HG03457 (cell line): ENCODE measurements around the gene CRCP.
"Not testable (repeated sequence)": the region's sequence is repeated elsewhere in the genome, so short reads cannot be mapped to it uniquely, and the experiment has no call there.

Source experiments
- ATAC-seq: cut with Tn5 transposase; IDR thresholded peaks from one replicate; pipeline ENCODE4 v1.9.1; 2021; ENCODE audit warnings: moderate number of reproducible peaks; ENCODE audit not compliant: unreplicated experiment

The CRCP gene

DNA sequence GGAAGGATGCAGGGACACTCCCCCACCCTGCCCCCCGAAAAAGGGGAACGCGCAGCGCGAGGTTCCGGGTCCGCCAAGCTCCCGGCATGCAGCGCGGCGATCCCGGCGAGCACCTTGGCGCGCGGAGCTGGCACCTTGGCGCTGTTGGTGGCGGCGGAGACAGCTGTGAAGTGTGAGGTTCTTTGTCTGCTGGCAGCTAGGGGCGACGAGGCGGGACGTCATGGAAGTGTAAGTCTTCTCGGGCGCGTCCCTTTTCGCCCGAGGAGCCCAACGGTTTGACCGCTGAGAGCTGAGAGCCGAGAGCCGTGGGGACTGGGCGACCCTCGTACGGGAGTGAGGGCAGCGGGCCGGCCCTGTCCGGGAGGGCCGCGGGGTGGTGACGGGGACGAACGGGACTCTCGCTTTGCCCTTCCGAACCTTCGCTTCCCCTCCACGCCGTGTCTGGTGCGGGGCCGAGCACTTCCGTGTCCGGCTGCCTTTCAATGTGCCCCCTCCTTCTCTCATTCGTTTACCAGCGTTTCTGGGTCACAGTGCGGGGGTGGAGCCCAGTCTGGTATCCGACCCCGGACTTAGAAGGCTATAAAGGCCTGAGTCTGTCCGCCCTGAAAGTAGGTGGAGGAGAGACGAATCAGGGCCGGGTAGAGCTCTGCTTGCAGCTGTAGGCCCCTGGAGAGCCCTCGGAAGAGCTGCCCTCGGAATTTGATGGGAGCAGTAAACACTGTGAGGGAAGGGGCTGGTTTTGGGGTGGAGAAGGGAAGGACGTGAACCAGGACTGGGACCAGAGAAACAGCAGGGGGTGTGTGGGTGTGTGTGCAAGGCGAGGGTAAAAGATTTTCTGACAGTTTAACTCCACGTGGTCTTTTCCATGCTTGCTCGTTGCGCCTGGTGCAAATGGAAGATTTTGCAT lies at the start of gene CRCP:
CRCP (plus strand) TSS at position 105 of the 907 bp plus-strand sequence; CDS start at position 221, 116 bp downstream.
- ATAC-seq: peak; percentile 74

DNA sequence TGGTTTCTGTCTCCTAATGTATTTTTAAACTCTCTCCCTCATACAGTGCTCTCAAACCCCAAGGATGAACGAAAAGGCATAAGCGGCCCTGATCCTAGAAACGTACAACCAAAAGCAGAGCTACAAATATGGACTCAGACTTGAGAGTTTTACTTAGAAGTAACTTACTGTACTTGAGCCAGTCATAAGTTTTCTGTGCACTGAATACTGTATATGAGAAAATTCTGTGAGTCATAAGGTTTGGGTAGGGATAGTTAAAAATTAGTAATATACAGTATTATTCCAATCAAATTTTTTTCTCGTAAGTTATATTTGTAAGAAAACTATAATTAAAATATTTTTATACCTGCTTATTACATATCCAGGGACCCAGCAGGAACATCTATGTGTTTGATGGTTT lies 44.9 kb upstream of the CRCP start:
- ATAC-seq: no peak

DNA sequence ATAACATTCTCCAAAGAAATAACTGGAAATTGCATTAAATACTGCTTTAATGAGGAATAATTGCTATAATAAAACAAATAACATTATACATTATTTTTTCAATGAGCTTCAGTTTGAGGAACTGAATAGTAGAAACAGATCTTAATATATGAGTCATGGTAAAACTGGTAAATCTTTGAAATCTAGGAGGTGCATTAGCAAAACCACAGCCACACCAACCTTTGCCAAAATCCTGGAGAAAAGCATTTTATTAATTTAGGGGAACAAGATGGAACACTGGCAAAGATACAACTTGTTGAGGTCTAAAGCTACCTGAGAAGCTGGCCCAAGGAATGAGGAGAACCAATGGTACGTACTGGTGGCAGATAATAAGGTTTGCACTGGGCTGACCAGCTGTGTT lies 44.4 kb upstream of the CRCP start:
- ATAC-seq: no peak

- ATAC-seq: not testable (repeated sequence)
These were observed 42.4 kb upstream of the CRCP start for GRCh38 chr7:66072208-66072607.

GRCh38 chr7:66075590-66076461 lies 38.8 kb upstream of the CRCP start, which contains the start of gene ASL:
Gene ASL, plus strand, starts transcription at chr7:66075819. Its CDS starts 263 bp downstream, at chr7:66076082.
- ATAC-seq: peak; percentile 97

DNA sequence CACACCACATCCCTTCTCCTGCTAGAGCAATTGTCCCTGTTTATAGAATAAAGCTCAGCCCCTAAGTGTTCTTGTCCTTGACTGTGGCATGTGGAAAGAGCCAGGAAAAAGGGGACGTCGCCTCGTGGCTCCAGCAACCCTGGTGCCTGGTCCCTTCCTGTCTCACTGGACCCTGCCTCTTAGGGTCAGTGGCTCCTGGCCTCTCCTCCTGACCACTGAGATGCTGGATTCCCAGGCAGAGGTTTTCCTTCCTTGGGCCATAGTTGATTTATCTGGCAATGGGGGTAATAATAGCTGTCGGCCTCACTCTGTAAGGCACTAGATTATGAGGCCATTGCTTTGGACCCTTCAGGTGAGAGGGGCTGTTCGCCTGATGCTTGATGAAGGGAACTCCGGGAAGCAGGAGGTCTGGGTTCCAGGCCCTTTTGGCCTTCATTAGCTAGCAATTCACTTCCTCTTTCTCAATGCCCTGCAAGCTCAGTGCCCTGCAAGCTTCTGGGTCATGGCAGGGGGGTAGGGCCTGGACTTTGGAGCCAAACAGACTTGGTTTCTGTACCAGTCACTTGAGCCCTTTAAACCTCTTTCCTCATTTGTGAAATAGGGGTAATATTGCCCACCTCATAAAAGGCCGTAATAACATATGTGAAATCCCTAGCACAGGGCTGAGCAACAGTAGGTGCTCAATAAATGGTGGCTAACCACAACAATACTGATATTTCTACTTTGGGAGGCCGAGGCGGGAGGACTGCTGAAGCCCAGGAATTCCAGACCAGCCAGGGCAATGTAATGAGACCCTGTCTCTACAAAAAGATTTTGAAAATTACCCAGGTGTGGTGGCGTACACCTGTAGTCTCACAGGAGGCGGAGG lies 38.0 kb upstream of the CRCP start:
- no peak for ATAC-seq

GRCh38 chr7:66078067-66078466 lies 36.6 kb upstream of the CRCP start:
- ATAC-seq: no peak

- ATAC-seq: no peak
These were observed 32.6 kb upstream of the CRCP start for GRCh38 chr7:66082083-66082482.

GRCh38 chr7:66082886-66083415 lies 31.7 kb upstream of the CRCP start:
- ATAC-seq: no peak

DNA sequence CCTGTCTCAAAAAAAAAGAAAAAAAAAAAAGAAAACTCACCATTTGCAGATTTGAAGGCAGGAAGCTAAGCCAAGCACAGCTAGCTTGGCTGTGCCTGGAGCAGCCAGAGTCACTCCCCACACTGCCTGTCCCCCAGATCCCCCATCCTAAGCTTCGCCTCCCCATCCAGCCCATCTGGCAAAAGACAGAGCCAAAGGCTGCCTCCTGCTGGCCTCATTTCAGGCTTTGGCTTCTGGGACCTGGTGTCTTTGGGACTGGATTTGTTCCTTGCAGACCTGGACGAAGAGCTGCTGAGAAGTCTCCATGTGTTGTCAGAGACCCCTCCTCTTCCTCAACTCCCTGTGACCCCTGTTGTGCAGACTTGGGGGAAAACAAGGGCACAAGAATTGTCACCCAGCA lies 31.0 kb upstream of the CRCP start:
- ATAC-seq: no peak

DNA sequence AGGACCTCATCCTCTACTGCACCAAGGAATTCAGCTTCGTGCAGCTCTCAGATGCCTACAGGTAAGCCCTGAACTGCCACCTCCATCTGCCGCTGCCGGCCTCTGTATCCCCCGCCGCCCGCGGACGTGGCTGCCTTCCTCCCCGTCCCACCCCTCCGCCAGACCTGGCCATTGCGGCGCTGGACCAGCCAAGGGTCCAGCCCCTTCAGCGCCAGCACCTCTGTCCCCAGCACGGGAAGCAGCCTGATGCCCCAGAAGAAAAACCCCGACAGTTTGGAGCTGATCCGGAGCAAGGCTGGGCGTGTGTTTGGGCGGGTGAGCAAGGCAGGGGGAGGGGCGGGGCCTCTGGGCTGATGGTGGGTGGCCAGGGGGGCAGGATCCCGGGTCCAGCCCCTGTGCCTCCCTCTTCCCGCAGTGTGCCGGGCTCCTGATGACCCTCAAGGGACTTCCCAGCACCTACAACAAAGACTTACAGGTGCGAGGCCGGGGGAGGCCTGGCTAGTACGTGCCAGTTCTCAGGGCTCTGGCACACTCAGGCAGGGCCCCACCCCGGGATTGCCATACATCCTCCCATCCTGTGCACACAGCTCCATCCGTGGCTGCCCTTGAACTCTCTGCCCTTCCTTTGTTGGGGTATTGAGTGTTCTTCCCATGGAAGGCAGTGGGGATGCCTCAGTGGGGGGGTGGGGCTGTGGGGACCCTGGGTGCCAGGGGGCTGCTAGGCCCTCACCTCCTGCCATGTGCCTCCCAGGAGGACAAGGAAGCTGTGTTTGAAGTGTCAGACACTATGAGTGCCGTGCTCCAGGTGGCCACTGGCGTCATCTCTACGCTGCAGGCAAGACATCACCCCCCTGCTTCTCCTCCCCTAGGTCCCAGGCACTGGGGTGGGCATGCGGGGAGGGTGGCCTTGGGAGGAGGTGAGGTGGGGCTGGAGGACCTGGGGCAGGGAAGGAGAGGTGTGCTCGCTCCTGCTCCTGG lies 25.5 kb upstream of the CRCP start:
- ATAC-seq: no peak

GRCh38 chr7:66092654-66093053 lies 22.0 kb upstream of the CRCP start:
- ATAC-seq: no peak

DNA sequence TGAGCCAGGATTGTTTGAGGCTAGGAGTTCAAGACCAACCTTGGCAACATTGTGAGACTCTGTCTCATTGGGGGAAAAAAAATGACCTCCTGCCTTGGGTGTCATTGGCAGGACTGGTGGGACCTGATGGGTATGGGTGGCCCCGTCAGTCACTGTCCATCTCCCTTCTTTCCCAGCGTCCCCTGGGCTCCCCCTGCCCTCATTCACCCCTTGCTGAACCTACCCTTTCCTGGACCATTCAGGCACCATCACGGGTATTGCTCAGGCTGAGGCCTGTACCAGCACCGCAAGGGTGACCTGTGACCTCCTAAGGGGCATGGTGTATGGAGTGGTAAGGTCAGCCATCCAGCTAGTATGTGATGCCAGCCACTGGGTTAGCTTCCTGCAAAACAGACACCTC lies 19.6 kb upstream of the CRCP start:
- no peak for ATAC-seq

DNA sequence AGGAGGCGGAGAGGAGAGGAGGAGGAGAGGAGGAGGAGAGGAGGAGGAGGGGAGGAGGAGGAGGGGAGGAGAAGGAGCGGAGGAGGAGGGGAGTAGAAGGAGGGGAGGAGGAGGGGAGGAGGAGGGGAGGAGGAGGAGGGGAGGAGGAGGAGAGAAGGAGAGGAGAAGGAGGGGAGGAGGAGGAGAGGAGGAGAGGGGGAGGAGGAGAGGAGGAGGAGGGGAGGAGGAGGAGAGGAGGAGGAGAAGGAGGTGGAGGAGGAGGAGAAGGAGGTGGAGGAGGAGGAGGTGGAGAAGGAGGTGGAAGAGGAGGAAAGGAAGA lies 15.5 kb upstream of the CRCP start:
- no peak for ATAC-seq

- peak; percentile 55 for ATAC-seq
These were observed 14.9 kb upstream of the CRCP start for GRCh38 chr7:66099551-66100407.

GRCh38 chr7:66100408-66101050 lies 14.1 kb upstream of the CRCP start:
- no peak for ATAC-seq

DNA sequence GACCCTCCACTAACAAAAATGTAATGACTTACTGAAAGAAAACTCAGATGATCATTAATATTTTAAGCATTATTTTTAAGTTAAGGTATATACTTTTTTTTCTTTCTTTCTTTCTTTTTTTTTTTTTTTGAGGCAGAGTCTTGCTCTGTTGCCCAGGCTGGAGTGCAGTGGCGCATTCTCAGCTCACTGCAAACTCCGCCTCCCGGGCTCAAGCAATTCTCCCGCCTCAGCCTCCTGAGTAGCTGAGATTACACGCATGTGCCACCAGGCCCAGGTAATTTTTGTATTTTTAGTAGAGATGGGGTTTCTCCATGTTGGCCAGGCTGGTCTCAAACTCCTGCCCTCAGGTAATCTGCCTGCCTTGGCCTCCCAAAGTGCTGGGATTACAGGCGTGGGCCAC lies 12.5 kb upstream of the CRCP start:
- not testable (repeated sequence) for ATAC-seq

- not testable (repeated sequence) for ATAC-seq
These were observed 10.7 kb upstream of the CRCP start for GRCh38 chr7:66103994-66104393.
